MM.1S (cell line): ENCODE results near the gene RASGRP1.

ENCODE experiments used
- EZH2 ChIP-seq: fragments of 300-600 bp; sonication (generic); optimal IDR thresholded peaks from 2 replicates; pipeline ENCODE3; 2017; ENCODE audit warnings: low read depth, mild to moderate bottlenecking, antibody characterized with exemption, low read length, mixed read lengths
- EZH2phosphoT487 ChIP-seq: fragments of 300-600 bp; sonication (generic); IDR thresholded peaks from 2 replicates; pipeline ENCODE4 v1.6.1; 2018; ENCODE audit warnings: antibody characterized with exemption, low read length
- TF ChIP-seq, protein P1 (sequence below): fragments of 300-600 bp; sonication (generic); IDR thresholded peaks from 2 replicates; pipeline ENCODE4 v1.5.1; 2016; ENCODE audit warnings: antibody characterized with exemption, low read length, mixed read lengths

DNA sequence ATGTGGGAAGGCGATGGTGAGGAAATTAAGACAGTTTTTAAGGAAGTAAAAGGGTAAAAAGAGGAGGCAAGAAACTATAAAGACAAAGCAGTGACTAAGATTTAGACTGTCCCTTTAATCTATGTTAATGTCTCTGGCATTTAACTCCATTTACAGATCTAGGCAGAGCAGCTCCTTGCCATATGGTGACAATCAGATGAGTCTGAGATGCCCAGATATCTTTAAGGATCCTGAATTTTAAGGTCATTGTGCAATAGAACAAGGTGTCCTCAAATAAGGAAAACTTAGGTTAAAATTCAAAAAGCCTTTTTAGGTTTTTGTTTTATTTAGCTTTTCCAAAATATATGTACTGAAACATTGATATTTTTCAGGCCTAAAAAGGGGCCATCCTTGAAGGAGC is 24.1 kb downstream of the RASGRP1 start:
- TF ChIP-seq, protein P1, sequence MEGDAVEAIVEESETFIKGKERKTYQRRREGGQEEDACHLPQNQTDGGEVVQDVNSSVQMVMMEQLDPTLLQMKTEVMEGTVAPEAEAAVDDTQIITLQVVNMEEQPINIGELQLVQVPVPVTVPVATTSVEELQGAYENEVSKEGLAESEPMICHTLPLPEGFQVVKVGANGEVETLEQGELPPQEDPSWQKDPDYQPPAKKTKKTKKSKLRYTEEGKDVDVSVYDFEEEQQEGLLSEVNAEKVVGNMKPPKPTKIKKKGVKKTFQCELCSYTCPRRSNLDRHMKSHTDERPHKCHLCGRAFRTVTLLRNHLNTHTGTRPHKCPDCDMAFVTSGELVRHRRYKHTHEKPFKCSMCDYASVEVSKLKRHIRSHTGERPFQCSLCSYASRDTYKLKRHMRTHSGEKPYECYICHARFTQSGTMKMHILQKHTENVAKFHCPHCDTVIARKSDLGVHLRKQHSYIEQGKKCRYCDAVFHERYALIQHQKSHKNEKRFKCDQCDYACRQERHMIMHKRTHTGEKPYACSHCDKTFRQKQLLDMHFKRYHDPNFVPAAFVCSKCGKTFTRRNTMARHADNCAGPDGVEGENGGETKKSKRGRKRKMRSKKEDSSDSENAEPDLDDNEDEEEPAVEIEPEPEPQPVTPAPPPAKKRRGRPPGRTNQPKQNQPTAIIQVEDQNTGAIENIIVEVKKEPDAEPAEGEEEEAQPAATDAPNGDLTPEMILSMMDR = no peak
- TF ChIP-seq EZH2 (no peak), EZH2phosphoT487 (no peak)
